HEK293 (cell line): Measurements from ENCODE around the gene KLHL25.

Experiments
- CTCF ChIA-PET: fragments of 350-600 bp; formaldehyde crosslinking; extraction: SDS; loops from one replicate; lab custom pipeline; 2021; ENCODE audit warnings: antibody characterized with exemption; lab: Yijun Ruan, JAX
- POLR2A ChIA-PET: fragments of 300-600 bp; formaldehyde crosslinking; extraction: SDS; loops from one replicate; lab custom pipeline; 2020; ENCODE audit warnings: antibody characterized with exemption, inconsistent platforms; lab: Yijun Ruan, JAX
- H3K27ac ChIP-seq: fragments of 200-500 bp; sonication (Bioruptor generic); 2 replicates; pipeline ENCODE4 v1.5.1; 2014; ENCODE audit warnings: low read depth, low read length, control low read depth, inconsistent platforms; ENCODE audit errors: extremely low read depth
- H3K36me3 ChIP-seq, 2 experiments: fragments of 200-500 bp in 1 of 2; sonication (Bioruptor generic) in 1 of 2; 1 replicate in 1 of 2; 2 replicates in 1 of 2; pipeline ENCODE4 v1.5.1; 2014 to 2017; ENCODE audit warnings: inconsistent platforms in 2 of 2, low read length in 2 of 2; ENCODE audit not compliant: control insufficient read depth in 2 of 2, insufficient read depth in 1 of 2
- H3K4me1 ChIP-seq: fragments of 200-500 bp; sonication (Bioruptor generic); 2 replicates; pipeline ENCODE4 v1.5.1; 2014; ENCODE audit warnings: mild to moderate bottlenecking, low read length, inconsistent platforms; ENCODE audit not compliant: control insufficient read depth, insufficient read depth
- H3K4me3 ChIP-seq: 2 replicates; pipeline ENCODE4 v1.5.1; 2011; ENCODE audit warnings: low read depth, mild to moderate bottlenecking, control low read depth, low read length, moderate library complexity
- H3K9me3 ChIP-seq: fragments of 200-500 bp; sonication (Bioruptor generic); 2 replicates; pipeline ENCODE4 v1.5.1; 2014; ENCODE audit warnings: low read depth, low read length, inconsistent platforms; ENCODE audit not compliant: control insufficient read depth, insufficient read depth
- BCL11A ChIP-seq: fragments of 450-650 bp; formaldehyde crosslinking; IDR thresholded peaks from 2 replicates; pipeline ENCODE4 v1.5.1; 2016; ENCODE audit warnings: low read depth, missing biosample characterization, missing genetic modification characterization
- GLIS1 ChIP-seq: fragments of 450-650 bp; formaldehyde crosslinking; IDR thresholded peaks from 2 replicates; pipeline ENCODE4 v1.5.1; 2016; ENCODE audit warnings: missing biosample characterization, missing genetic modification characterization
- SALL2 ChIP-seq: fragments of 450-650 bp; formaldehyde crosslinking; IDR thresholded peaks from 2 replicates; pipeline ENCODE4 v1.5.0; 2017; ENCODE audit warnings: missing biosample characterization, mild to moderate bottlenecking, missing genetic modification characterization, borderline replicate concordance
- SETDB1 ChIP-seq: IDR thresholded peaks from one replicate; pipeline ENCODE4 v1.6.1; 2017; ENCODE audit warnings: mild to moderate bottlenecking, low read length, moderate library complexity, mixed read lengths; ENCODE audit not compliant: insufficient read length
- ZNF157 ChIP-seq: fragments of 450-650 bp; formaldehyde crosslinking; IDR thresholded peaks from 2 replicates; pipeline ENCODE4 v1.5.1; 2016; ENCODE audit warnings: missing biosample characterization, missing genetic modification characterization
- ZNF274 ChIP-seq, 2 experiments: fragments of 200-500 bp in 1 of 2; fragments of 450-650 bp in 1 of 2; sonication (Bioruptor generic) in 1 of 2; formaldehyde crosslinking in 1 of 2; IDR thresholded peaks; 2 replicates each; pipeline versions ENCODE4 v1.5.1 to v1.6.1; 2014 to 2016; ENCODE audit warnings: borderline replicate concordance in 1 of 2, inconsistent platforms in 1 of 2, low read length in 1 of 2, missing biosample characterization in 1 of 2, missing genetic modification characterization in 1 of 2
- ZNF302 ChIP-seq: fragments of 450-650 bp; formaldehyde crosslinking; IDR thresholded peaks from 2 replicates; pipeline ENCODE4 v1.5.1; 2016; ENCODE audit warnings: missing biosample characterization, missing genetic modification characterization, low read depth
- ZNF37A ChIP-seq: fragments of 450-650 bp; IDR thresholded peaks from 2 replicates; pipeline ENCODE4 v1.5.1; 2018; ENCODE audit warnings: missing biosample characterization, missing genetic modification characterization
- ZNF555 ChIP-seq: fragments of 450-650 bp; formaldehyde crosslinking; conservative IDR thresholded peaks from 2 replicates; pipeline ENCODE4 v1.5.1; 2017; ENCODE audit warnings: missing biosample characterization, mild to moderate bottlenecking, missing genetic modification characterization, inconsistent platforms
- ZSCAN30 ChIP-seq: fragments of 450-650 bp; IDR thresholded peaks from 2 replicates; pipeline ENCODE4 v1.5.1; 2018; ENCODE audit warnings: missing biosample characterization, mild to moderate bottlenecking, missing genetic modification characterization, moderate library complexity
- TF ChIP-seq, protein P1 (sequence below): fragments of 450-650 bp; formaldehyde crosslinking; IDR thresholded peaks from 2 replicates; pipeline ENCODE4 v1.5.1; 2016; ENCODE audit warnings: missing biosample characterization, missing genetic modification characterization, borderline replicate concordance
- TF ChIP-seq, protein P2 (sequence below): fragments of 450-650 bp; formaldehyde crosslinking; IDR thresholded peaks from 2 replicates; pipeline ENCODE4 v1.5.1; 2016; ENCODE audit warnings: missing biosample characterization, missing genetic modification characterization
- TF ChIP-seq, protein P3 (sequence below): fragments of 450-650 bp; formaldehyde crosslinking; IDR thresholded peaks from 2 replicates; pipeline ENCODE4 v1.5.1; 2016; ENCODE audit warnings: missing biosample characterization, missing genetic modification characterization

The KLHL25 gene

DNA sequence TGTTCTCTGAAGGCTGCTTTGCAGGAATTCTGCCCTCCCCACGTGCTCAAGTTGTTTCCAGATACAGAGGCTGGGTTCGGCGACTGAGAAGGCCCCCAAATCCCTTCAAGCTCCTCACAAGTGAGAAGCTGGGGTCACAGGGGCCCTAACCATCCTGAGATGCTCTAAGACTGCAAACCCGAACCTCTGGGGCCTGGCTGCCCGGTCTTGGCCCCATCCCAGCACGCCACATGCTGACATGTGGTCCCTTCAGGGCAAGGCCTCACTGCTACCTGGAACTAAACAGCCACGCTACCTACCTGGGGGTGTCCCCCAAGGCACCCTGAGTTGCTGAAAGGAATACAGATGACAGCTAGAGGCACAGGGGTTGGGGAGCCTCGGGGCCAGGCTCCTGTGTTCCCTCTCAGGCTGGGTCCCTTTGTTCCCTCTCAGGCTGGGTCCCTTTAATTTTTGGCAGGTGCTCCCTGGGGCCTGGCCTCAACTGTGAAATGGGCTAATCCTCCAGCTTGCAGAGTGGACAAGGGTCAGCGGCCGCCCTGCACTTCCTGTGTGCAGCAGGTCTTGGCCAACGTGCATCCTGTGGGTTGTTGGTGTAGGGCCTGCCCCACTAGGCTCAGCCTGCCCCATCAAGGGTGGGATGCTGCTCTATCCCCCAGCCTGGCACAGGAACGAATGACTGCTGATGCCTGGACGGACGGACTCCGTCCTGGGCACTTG is 32.5 kb downstream of the KLHL25 start:
- no peaks in the 10 kb centered on the region for H3K9me3 ChIP-seq
- POLR2A ChIA-PET = no interaction called here
- CTCF ChIA-PET = no interaction called here

DNA sequence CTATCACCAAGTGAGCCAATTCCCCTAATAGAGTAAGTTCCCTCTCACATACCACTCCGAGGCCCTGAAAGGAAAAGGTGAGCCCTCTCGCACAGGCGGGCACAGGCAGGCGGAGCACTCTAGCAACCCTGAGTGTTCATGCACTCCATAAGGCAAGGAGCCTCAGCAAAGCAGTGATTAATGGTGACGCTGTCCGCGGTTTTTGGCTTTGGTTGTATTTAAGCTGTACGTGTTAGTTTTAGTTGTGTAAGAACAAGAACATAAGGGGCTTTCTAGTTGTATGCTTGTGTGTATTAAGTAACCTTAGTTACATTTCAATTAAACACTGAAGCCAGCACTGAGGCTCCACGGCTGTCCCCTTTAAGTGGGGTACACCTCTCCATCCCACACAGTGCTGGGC is 33.1 kb downstream of the KLHL25 start:
- H3K36me3 ChIP-seq = peaks cover 0 to 17% of the 10 kb centered on the region in 2 experiments; a peak in 1 of 3 replicates
- ChIA-PET CTCF (no interaction called here), POLR2A (no interaction called here)
- H3K27ac ChIP-seq = no peak overlapping the region
- H3K4me1 ChIP-seq = no peaks in the 10 kb centered on the region
- no peak for TF ChIP-seq SETDB1
- TF ChIP-seq ZNF37A (tag by site-specific recombination) = no peak
- H3K9me3 ChIP-seq = no peaks in the 10 kb centered on the region
- no peak overlapping the region for H3K4me3 ChIP-seq

More for the DNA sequence above, 32.5 kb downstream of the KLHL25 start:
- no peak overlapping the region for H3K27ac ChIP-seq
- TF ChIP-seq ZNF302 (tag by site-specific recombination) = no peak
- no peak for TF ChIP-seq GLIS1 (tag by site-specific recombination)
- TF ChIP-seq, all 188 proteins: peak for 0
- Histone ChIP-seq H3K36me3 (peaks cover 0 to 17% of the 10 kb centered on the region in 2 experiments; a peak in 1 of 3 replicates), H3K4me1 (no peaks in the 10 kb centered on the region), H3K4me3 (no peak overlapping the region)

DNA sequence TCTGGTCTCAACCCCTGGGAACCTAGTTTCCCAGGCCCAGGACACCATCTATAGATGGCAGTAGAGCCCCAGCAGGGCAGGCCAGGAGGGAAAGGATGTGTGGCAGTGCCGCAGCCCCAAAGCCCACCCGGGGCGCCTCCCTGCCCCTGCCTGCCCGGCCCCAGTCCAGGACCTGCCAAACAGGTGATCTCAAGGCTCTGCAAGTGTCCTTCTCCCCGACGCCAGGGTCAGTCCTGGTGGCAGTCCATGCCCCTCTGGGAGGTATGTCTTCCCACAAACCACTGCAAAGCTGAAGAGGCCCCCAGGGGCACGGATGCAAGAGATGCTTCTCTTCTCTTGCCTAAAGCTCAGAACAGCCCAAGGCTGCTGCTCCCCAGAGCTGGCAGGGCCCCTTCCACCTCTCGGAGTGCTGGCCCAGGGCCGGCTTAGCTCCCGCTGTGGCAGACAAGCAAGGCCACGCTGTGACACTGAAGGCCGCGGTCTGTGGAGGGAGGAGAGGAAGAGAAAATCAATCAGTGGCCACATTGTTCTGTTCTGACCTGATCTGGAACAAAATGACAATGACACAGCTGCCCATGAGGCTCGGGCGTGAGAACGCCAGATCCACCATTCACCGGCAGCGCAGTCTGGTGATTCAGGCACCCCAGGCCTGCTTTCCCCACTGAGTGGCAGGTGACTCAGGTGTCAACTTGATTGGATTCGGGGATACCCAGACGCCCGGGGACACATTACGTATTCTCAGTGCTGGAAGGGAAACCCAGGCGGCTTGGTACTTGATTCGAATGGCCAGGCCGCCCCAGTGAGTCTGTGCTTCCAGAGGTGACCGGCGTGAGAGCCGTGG is 34.0 kb downstream of the KLHL25 start:
- H3K36me3 ChIP-seq = peaks cover 0 to 17% of the 10 kb centered on the region in 2 experiments; a peak in 1 of 3 replicates
- no peak overlapping the region for H3K4me3 ChIP-seq
- CTCF ChIA-PET = interaction anchor here (0.9 kb wide), 1 partner anchor 80 kb away, joined by 5 read pairs; no protein-coding TSS in a partner anchor
- no peaks in the 10 kb centered on the region for H3K4me1 ChIP-seq
- TF ChIP-seq SALL2 (tag by site-specific recombination) = no peak
- TF ChIP-seq ZNF555 (tag by site-specific recombination) = no peak
- TF ChIP-seq ZNF274 (IDR thresholded peaks at IDR 0.05; ENCODE audit: low read length) = no peak
- no peak for TF ChIP-seq ZNF274 (tag by site-specific recombination; IDR thresholded peaks at IDR 0.05; ENCODE audit: borderline replicate concordance)
- TF ChIP-seq ZSCAN30 = no peak
- no peak for TF ChIP-seq BCL11A (tag by site-specific recombination)
- TF ChIP-seq, protein P1, sequence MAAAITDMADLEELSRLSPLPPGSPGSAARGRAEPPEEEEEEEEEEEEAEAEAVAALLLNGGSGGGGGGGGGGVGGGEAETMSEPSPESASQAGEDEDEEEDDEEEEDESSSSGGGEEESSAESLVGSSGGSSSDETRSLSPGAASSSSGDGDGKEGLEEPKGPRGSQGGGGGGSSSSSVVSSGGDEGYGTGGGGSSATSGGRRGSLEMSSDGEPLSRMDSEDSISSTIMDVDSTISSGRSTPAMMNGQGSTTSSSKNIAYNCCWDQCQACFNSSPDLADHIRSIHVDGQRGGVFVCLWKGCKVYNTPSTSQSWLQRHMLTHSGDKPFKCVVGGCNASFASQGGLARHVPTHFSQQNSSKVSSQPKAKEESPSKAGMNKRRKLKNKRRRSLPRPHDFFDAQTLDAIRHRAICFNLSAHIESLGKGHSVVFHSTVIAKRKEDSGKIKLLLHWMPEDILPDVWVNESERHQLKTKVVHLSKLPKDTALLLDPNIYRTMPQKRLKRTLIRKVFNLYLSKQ = no peak
- TF ChIP-seq, protein P2, sequence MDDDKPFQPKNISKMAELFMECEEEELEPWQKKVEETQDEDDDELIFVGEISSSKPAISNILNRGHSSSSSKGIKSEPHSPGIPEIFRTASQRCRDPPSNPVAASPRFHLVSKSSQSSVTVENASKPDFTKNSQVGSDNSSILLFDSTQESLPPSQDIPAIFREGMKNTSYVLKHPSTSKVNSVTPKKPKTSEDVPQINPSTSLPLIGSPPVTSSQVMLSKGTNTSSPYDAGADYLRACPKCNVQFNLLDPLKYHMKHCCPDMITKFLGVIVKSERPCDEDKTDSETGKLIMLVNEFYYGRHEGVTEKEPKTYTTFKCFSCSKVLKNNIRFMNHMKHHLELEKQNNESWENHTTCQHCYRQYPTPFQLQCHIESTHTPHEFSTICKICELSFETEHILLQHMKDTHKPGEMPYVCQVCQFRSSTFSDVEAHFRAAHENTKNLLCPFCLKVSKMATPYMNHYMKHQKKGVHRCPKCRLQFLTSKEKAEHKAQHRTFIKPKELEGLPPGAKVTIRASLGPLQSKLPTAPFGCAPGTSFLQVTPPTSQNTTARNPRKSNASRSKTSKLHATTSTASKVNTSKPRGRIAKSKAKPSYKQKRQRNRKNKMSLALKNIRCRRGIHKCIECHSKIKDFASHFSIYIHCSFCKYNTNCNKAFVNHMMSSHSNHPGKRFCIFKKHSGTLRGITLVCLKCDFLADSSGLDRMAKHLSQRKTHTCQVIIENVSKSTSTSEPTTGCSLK = no peak
- TF ChIP-seq, protein P3, sequence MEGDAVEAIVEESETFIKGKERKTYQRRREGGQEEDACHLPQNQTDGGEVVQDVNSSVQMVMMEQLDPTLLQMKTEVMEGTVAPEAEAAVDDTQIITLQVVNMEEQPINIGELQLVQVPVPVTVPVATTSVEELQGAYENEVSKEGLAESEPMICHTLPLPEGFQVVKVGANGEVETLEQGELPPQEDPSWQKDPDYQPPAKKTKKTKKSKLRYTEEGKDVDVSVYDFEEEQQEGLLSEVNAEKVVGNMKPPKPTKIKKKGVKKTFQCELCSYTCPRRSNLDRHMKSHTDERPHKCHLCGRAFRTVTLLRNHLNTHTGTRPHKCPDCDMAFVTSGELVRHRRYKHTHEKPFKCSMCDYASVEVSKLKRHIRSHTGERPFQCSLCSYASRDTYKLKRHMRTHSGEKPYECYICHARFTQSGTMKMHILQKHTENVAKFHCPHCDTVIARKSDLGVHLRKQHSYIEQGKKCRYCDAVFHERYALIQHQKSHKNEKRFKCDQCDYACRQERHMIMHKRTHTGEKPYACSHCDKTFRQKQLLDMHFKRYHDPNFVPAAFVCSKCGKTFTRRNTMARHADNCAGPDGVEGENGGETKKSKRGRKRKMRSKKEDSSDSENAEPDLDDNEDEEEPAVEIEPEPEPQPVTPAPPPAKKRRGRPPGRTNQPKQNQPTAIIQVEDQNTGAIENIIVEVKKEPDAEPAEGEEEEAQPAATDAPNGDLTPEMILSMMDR = no peak
- TF ChIP-seq ZNF157 = no peak
- POLR2A ChIA-PET = no interaction called here
- H3K27ac ChIP-seq = no peak overlapping the region
- no peaks in the 10 kb centered on the region for H3K9me3 ChIP-seq
